Stimulated activated CD8-positive, alpha-beta memory T cell treated with anti-CD3 and anti-CD28 coated beads, Interleukin-4, amount 100 ng/mL, for 48 hours (primary cell): ENCODE measurements around the gene HDGF.

Source experiments
- DNase-seq: peaks from one replicate; pipeline ENCODE4 v3.0.0-alpha.2; 2020

Gene HDGF

DNA sequence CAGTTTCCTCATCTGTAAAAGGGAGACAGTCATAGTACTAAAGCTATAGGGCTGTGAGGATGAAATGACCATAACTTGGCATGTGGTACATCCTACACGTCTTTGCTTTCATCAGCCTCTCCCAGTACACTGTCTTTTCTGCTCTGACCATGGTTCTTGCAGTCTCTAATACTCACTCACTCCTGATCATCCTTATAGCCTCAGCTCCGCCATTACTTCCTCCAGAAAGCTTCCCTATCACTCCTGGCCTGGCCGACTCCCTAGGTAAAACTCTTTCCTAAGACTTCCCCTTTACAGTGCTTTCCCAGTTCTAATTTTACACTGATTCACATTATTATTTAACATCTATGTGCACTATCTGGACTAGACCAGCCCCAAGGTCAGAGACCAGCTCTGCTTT is 5.6 kb downstream of the HDGF start:
- no peak for DNase-seq

DNA sequence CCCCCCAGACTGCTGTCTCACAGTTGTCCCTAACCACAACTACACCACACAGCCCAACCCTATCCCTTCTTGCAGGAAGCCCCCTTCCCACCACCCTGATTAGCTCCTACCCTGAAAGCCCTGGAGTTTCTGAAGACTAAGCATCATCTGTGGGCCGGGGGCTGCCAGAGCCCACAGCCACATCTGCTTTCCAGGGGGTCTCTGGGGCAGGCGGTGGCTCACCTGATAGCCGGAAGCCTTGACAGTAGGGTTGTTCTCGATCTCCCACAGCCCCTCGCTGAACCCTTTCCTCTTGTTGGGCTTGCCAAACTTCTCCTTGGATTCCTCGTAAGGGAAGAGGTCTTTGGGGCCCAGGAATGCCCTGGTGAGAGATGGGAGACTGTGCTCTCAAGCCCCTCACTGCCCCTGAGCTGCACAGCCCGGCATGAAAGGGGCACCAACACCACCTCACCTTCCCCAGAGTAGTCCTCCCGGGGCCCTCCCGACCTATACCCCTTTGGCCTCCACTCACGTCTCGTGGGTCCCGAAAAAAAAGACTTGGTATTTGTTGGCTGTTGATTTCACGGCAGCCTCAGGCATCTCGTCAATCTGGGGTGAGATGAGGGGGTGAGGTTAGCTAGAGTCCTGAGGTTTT is 6.6 kb downstream of the HDGF start:
- no peak for DNase-seq

DNA sequence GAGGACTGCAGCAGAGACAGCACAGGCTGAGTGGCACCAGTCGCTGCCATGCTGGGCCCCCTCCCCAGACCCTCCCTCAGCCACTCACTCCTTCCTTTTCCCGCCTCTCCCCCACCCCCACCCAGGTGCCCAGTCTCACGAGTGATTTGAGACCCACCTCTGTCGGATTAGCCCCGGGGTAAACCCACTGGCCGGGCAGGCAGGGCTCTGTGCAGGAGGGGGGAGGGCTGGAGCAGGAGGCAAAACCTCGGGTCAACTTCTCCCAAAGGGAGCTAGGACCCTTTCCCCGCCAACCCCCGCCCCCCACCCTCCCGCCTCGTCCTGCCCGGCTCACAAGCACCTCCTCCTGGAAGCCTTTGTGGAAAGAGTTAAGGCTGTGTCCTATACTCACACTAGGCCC is 7.1 kb downstream of the HDGF start:
- DNase-seq, result no peak

DNA sequence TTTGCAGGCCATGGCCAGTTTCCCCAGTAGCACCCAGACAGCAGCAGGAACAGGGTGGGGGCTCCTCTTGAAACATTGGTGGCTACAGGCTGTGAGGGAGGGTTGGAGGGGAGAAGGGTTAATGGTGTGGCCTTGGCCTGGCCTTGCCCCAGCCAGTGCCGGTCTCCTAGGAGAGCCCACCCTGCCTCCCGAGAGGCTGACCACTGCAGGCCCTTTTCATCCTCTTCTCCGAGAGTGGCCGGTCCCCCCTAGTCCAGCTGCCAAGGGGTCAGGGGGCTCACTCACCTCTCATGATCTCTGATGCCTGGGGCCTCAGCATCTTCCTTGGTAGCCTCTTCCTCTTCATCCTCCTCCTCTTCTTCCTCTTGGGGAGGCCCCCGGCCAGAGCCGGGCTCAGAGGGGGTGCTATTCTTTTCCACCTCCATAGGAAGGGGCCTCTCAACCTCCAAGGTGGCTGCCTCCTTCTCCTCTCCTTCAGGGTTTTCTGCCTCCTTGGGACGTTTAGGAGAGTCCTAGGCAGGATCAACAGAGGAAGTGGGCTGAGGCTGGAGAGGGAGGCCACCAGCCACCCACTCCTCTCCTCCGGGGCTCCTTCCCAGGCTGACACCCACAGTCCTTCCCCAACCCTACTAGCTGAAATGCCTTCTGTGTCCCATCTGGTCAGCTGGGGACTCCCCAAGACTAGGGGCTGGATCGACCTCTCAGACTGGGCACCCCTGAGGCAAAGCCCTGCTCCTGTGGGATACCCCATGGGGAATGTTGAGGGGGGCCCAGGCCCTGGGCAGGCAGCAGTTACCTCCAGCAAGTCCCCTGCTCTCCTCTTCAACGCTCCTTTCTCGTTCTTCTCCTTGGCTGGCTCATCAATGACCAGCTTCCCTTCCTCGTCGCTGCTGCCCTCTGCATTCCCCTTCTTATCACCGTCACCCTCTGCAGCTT is 7.8 kb downstream of the HDGF start:
- no peak for DNase-seq

DNA sequence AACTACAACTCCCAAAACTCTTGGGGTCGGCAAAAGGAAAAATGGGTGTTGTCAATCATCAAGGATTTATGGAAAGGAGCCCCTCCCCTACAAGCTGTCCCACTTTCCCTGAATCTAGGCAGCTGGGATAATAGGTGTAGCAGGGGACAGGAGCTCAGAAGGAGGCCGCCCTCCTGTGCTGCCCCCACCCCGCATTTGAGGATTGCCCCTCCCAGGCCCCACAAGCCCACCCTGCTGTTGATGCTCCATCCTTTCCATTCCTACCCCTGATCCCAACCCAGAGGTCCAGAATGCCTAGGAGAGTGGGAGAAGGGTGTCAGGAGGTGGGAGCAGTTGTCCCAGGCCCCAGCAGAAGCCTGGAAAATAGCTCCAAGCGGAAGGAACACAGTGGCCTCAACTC is 8.7 kb downstream of the HDGF start:
- DNase-seq, result no peak

DNA sequence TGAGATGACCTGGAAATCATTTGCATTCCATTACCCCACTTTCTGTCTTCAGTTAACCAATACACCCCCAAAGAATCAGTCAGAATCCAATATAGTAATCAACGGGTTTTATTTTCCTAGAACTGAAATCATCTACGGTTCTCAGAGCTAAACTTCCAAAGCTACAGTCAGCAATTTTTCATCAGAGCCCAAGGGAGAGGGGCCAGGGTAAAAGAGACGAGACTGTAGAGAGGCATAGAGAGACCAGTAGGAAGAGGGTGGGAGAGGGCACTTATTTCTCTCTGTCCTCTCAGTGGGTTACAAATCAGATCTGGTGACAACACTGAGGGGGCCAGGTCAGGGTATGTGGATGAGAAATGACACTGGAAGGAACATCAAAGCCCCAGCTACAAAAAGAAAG is 9.5 kb downstream of the HDGF start:
- no peak for DNase-seq

DNA sequence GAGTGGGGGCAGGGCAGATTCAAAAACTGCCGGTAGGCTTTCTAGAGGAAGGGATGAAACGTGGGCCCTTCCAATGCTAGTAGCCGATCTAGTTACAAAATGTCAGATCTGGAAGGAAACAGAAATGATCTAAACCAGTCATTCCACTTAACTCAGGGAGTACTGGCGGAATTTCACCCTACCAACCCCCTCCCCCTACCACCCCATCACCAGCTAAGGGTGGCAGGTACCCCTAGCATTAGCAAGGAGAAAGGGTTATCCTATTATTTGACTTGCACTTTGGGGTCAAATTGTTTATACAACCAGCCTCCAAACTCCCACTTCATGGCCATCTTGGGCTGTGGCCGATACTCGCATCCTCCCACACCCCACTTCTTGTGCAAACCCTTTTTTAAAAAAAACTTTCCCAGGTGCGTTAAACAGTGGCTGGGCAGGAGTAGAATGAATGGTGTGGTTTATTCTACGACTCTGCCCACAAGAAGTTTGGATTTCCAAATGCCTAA is 9.9 kb downstream of the HDGF start:
- peak; percentile 54 for DNase-seq

DNA sequence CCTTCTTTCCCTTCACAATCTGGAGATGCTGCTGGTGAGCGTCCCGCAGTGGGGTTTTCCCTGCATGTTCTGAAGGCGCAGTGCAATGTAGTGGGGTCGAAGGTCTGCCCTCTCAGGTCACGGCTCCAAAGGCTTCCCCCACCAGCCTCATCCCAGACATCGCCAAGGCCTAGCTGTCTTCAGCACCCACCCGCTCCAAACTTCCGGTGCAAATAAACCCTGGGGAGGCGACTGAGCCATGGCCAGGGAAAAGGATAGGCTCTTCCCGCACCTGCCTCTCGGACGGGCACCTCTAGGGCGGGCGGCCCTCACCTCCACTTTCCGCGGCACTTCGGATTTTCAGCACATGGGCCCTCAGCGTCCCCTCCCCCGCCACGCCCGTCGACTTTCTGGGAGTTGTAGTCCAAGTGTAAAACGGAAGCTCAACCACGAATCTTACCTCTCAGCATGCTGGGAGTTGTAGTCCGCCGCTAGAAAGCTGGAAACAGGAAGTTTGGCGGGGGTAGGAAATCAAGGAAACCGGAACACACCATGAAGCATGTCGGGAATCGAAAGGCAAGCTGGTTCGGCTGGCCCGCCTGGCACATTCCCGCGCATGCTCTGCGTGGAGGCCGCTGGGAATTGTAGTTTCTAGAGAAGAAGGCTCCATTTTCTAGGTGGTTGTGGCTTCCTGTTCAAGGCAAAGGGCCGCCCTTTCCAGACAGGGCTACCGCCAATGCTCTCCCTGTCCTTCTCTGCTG is 10.6 kb downstream of the HDGF start, which contains the start of gene MRPL24:
TSS of gene MRPL24 (minus strand) at position 348 of the 740 bp plus-strand sequence. CDS start 2,384 bp downstream, outside the sequence.
- DNase-seq, result peak; percentile 94

DNA sequence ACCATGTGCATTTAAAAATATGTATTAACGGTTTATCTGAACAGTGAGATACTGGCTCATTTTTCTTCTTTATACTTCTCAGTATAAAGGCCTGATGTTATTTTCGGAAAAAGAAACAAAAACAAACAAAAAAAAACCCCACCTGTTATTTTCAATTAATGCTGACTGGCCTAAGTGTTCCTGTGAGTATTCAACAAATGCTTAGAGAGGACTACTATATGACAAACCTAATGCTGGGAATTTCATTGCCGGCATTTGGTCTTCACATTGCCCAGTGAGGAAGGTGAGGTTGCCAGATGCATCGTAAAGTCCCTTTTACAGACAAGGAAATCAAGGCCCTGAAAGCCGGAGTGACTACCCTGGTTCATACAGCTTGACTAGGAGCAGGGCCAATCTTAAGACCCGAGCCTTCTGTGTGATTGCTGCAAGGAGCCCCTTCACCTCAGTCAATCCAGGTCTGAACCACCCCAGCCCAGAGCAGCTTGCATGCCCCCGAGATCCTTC is 11.2 kb downstream of the HDGF start:
- DNase-seq, result no peak

DNA sequence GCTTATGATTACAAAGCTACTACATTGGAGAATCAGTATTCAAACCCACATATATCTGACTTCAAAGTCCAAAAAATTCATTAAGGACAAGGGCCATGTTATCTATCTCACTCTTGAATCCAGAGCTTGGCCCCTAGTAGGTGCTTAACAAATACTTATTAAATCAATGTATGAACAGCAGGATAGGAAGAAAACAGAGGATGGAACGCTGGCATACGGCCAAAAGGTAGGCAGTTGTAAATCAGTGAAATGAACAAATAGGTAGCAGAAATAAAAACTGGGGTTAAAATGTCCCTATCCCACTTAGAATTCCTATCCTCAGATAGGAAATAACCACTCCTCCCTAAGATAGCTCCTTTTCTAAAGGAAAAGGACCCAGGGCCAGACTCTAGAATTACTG is 12.6 kb downstream of the HDGF start:
- DNase-seq, result no peak

DNA sequence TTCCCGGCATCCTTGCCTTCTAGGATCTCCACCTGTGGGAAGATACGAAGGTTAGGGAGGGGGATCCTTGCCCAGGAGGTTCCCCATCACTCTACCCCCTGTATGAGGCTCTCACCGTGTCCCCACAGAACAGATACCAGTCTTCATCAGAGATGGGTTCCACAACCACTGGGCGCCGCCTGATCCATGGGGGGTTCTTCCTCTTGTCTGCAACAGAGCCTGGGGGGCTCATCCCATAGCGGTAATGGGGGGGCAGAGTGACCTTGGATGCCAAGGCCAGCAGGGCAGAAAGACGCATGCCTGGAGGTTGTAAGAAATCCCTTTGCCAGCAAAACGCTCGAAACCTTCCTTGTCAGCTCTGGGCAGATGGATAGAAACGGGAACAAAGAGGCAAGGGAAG is 13.1 kb downstream of the HDGF start:
- DNase-seq, result no peak

DNA sequence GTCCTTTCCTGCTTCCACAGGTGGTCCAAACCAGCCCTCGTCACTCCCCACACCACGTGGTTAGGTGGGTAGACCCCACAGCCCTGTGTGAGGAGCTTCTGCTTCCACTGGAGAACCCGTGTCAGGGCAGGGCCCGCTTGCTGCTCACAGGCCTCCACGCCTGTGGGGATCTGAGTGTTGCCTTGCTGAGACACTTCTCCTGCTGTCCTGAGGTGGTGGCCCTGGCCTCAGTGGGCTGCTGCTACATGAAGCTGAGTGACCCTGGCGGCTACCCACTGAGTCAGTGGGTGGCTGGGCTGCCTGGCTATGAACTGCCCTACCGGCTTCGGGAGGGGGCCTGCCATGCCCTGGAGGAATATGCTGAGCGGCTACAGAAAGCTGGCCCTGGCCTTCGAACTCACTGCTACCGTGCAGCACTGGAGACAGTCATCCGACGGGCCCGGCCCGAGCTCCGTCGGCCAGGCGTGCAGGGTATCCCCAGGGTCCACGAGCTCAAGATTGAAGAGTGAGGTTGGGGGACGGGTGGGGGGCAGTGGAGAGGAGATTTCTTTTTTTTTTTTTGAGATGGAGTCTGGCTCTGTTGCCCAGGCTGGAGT is 17.4 kb downstream of the HDGF start:
- DNase-seq, result no peak

DNA sequence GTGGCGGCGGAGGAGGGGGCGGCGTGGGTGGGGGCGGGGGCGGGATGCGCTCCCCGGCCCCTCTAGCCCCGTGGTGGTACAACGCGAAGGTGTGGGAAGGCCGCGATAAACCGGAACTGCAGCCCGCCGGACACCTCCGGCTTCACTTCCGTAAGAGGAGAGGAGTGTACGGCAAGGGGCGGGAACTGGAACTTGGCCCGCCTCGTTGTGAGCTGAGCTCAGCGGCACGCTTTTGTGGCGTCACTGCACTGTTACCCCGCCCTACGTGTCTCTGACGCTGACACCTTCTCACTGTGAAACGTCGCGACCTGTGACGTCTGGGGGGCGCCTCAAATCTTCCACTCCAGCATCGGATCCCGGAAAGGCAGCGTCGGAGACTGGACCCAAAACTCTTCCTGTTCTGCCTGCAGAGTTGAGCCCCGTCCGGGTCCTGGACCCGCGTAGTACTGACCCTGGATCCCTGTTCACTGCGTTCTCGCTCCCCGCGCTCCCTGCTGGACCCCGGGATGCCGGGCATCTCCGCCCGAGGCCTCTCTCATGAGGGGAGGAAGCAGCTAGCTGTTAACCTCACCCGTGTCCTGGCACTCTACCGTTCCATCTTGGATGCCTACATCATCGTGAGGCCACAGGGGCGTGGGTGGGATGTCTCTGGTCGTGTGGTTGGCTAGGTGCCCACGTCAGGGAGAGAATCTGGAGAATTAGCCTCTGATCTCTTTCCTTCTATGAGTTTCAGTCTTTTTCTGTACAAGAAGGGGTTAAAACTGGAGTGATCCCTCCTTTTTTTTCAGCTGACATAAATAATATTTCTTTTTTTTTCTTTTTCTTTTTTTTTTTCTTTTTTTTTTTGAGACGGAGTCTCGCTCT is 22.6 kb downstream of the HDGF start, which contains the start of gene ISG20L2:
TSS of gene ISG20L2 (minus strand) at position 168 of the 864 bp plus-strand sequence. CDS start 1,114 bp downstream, outside the sequence.
- DNase-seq, result peak; percentile 97

DNA sequence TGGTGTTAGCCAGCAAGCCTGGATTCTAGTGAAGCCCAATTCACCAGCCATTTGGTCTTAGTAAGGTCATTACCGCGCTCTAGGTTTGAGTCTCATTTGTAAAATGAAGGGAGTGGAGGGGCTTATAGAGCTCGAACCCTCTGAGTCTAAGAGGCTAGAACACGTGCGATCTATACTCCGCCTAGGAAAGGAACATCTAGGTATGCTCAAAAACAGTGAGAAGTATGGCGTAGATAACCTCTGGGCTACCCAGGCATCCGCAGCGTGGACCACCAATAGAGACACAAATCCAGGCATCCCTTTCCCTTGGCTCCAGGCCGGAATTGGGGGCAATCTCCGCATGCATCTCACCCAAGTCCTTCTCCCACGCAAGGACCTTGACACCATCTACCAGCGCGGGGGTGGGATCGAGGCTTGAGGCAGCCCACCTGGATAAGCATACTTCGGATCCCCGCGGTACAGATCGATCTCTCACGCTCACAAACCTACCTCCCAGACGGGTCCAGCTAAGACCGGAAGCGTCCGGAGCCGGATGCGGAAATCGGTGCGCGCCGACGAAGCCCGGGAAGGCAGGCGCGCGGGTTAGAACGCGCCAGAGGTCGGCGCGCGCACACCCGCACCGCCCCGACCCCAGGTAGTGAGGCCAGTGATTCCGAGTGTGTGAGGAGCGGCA is 23.4 kb downstream of the HDGF start, which contains the start of gene METTL25B:
TSS of gene METTL25B (plus strand) at position 544 of the 673 bp plus-strand sequence. CDS start 636 bp downstream, outside the sequence.
- DNase-seq, result peak; percentile 87

DNA sequence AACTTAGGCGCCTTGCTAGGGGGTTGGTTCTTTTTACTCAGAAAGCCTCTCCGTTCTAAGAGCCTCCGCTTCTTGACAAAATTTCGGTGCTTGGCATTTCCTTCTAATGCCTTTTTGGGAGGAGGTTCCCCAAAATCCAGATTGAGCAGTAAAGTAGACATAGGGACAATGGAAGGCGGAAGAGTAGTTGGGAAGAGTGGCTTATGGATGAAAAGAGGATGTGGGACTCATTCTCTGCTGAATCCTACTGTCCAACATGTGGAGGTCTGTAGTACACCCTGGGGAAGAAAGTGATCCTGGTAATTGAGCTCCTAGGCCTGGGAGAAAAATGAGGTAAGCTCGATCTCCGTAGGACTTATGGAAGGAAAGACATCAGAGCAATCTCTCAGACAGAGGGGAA is 24.0 kb downstream of the HDGF start:
- no peak for DNase-seq

DNA sequence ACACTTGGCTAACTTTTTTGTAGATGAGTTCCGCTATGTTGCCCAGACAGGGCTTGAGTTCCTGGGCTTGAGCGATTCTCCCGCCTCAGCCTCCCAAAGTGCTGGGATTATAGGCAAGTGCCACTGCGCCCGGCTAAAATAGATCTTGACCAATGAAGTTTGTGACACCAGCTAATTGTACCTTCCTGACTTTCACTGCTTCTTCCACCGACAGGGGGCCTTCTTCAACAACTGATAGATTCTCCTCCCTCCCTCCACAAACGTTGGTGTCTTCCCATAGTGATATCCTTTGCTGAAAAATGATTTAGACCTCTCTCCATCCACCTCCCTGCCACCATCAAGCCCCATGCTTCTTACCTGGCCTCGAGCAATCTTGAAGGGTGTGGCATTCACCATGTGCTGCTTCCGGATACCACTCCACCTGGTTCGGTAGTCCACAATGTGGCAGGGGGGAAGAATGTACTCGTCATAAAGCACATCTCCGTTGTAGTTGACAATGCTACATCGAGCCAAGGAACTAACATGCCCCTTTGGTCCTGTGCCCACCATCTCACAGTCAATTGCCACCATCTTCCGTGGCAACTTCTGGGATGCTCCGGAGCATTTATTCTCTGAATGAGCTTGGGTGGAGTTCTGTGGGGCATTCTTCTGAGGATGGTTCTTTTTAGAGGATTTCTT is 24.8 kb downstream of the HDGF start:
- DNase-seq, result peak; percentile 72

DNA sequence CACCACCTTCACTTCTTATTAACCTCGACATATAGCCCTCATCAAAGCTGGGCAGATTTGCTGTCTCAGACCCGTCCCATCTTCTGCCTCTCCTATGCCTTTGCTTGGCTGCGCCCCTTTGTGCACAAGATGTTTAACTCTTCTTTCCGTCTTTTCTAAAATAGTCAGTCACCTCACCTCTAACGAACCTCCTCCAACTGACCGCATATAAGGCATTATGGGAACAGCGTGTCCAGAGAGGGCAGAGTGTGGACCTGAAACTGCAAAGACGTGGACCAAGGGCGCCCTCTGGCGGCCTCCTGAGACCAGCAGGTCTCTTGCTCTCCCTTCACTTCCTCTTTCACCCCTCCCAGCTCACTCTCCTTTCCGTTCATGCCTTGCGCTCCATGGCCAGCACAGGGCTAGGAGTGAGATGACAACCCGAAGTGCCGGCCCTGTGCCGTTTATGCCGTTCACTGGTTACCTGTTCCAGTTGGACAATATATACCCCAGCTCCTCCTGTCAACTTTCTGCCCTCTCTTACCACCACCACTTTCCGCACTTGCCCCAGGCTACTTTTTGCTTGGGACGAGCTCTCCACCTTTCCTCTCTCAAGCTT is 25.7 kb downstream of the HDGF start:
- peak; percentile 89 for DNase-seq

DNA sequence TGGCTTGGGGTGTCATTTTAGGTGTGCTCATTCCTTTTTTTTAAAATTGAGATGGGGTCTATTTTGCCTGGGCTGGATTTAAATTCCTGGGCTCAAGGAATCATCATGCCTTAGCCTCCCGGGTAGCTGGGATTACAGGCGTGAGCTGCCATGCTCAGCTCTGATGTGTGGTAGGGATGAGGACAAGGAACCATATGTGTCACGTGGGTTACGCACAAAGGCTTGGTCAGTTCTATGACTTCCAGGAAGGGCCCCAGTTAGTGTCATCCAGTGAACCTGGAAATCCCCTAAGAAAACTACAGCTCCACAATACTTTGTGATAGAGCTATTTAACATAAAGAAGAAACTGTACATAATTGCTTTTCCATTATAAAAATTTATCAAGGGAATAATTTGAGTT is 29.9 kb downstream of the HDGF start:
- no peak for DNase-seq

DNA sequence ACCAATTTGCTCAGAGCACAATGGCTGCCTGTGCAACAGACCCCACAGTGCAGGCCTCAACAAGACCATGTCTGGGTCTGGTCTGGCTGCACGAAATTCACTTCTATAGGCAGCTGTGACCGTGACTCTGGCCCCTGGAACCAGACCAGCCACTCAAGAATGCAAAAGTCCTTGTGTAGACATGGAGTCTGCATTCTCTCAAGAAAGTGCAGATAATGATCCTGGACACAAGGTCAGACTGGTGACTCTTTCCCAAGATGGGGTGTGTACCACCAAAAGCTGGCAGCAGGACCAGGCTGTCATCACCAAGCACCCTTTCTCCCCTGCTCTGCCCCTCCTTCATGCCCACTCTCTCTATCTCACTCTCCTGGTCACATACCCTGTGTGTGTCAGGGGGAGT is 30.3 kb downstream of the HDGF start:
- DNase-seq, result no peak

DNA sequence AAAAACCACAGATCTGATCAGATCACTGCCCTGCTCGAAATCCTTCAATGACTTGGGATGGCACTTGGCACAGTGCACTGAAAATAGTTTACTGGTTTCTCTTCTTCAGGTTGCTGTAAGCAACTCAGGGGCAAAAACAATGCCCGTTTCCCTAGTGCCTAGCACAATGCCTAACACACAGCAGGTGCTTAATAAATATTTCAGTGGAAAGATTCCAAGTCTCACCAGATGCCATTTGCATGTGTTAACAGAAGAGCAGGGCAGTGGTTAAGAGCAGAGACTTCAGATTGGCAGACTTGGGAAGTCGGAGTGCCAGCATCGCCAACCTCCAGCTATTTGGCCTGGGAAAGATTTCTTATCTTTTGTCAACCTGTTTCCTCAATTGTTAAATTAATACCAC is 34.1 kb downstream of the HDGF start:
- no peak for DNase-seq
